PFSK-1 (cell line): ENCODE measurements around the gene SIGLEC11.

Experiments used
- POLR2AphosphoS5 ChIP-seq: IDR thresholded peaks from 2 replicates; pipeline ENCODE4 v1.6.1; 2012; ENCODE audit warnings: low read depth, mild to moderate bottlenecking, control low read depth, low read length, moderate library complexity
- TAF1 ChIP-seq: IDR thresholded peaks from 2 replicates; pipeline ENCODE4 v1.6.1; 2012; ENCODE audit warnings: low read length, control low read depth, borderline replicate concordance; ENCODE audit not compliant: insufficient read depth
- TF ChIP-seq, protein P1 (sequence below), 2 experiments: IDR thresholded peaks; 2 replicates each; pipeline versions ENCODE4 v1.6.1 to v1.8.0; 2011 to 2012; ENCODE audit warnings: low read depth in 2 of 2, low read length in 2 of 2, control low read depth in 1 of 2, inconsistent platforms in 1 of 2, mild to moderate bottlenecking in 1 of 2, moderate library complexity in 1 of 2; ENCODE audit not compliant: insufficient read depth in 1 of 2

DNA sequence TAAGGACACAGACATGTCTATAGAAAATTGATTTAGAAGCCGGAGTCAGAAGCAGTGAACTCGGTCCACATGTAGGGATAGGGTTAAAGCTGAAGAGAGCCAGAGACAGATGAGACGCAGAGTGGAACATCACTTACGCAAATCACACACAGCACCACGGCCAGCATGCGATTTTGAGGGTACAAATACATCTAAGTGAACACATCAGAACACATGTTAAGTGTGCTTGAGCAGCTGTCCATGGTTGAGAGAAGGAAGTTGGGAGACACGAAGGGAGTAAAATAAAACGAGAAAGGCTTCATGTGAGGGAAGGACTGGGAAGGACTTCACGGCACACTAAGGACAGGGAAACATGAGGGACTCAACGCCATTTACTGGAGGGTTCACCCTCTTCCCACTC is 25.4 kb upstream of the SIGLEC11 start:
- TF ChIP-seq TAF1 (no peak), POLR2AphosphoS5 (no peak)
- TF ChIP-seq, protein P1, sequence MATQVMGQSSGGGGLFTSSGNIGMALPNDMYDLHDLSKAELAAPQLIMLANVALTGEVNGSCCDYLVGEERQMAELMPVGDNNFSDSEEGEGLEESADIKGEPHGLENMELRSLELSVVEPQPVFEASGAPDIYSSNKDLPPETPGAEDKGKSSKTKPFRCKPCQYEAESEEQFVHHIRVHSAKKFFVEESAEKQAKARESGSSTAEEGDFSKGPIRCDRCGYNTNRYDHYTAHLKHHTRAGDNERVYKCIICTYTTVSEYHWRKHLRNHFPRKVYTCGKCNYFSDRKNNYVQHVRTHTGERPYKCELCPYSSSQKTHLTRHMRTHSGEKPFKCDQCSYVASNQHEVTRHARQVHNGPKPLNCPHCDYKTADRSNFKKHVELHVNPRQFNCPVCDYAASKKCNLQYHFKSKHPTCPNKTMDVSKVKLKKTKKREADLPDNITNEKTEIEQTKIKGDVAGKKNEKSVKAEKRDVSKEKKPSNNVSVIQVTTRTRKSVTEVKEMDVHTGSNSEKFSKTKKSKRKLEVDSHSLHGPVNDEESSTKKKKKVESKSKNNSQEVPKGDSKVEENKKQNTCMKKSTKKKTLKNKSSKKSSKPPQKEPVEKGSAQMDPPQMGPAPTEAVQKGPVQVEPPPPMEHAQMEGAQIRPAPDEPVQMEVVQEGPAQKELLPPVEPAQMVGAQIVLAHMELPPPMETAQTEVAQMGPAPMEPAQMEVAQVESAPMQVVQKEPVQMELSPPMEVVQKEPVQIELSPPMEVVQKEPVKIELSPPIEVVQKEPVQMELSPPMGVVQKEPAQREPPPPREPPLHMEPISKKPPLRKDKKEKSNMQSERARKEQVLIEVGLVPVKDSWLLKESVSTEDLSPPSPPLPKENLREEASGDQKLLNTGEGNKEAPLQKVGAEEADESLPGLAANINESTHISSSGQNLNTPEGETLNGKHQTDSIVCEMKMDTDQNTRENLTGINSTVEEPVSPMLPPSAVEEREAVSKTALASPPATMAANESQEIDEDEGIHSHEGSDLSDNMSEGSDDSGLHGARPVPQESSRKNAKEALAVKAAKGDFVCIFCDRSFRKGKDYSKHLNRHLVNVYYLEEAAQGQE (IDR thresholded peaks at IDR 0.05; ENCODE audit: insufficient read depth in 1 of 2, low read depth in 2 of 2, low read length in 2 of 2), result peak; percentile 25 to 79
